Nucleus accumbens (tissue), 56 donors: Measurements from ENCODE around the gene SMIM8.

Source experiments
- DNase-seq, 56 donors: peaks; one replicate each; lab custom pipeline; 2025; lab: John Stamatoyannopoulos, UW

Gene SMIM8

DNA sequence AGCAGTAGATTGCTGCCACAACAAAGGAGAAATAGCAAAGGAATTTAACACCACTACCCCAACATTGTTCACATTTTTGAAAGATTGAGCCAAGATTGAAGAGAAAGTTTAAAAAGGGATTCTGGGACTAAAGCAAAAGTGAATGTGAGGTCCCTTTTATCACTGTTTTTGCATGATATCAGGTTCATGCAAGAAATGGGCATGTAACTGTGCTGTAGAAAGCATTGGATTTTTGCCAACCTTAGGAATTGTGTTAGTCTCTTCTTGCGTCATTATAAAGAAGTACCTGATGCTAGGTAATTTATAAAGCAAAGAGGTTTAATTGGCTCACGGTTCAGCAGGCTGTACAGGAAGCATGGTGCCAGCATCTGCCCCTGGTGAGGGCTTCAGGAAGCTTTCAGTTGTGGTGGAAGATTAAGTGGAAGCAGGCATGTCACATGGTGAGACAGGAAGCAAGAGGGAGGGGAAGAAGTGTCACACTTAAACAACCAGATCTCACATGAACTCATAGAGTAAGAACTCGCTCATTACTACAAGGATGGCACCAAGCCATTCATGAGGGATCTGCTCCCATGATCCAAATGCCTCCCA lies 11.3 kb downstream of the SMIM8 start:
- no peak for DNase-seq

- no peak for DNase-seq
Observed at GRCh38 chr6:87334683-87335082, 12.3 kb downstream of the SMIM8 start.

DNA sequence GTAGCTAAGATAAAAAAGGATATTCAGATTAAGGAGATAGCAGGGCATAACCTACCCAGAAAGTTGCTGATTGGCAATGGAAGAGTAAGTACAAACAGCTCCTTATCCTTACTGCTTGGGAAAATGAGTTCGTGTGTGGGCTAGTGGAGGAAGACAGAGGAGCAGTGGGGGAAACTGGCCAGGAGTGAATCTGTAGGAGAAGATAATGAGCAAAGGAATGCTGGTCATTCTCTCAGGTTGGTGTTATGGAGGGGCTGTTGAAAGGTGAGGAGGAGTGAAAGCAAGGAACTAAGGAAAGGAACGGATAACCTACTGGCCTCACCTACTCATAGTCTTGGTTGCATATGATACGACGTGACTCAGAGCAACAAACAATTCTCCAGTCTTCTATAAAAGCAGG lies 14.0 kb downstream of the SMIM8 start:
- no peak for DNase-seq

DNA sequence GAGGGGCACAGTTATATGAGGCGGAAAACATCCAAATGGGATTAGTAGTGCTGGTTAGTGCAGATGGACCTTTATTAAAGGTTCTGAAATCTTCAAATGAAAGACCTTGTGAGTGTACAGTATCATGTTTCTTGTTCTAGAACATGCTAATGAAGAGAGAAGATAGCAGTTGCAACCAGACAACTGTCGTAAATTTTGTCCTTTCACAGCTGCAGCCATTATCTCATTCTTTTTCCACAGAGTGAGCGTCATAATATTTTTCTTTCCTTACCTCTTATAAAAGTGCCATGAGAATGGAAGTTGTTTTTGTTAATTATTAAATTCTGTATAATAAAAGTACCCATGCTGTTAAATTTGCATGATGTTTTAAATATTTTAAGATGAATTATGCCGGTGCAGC lies 17.8 kb downstream of the SMIM8 start:
- DNase-seq: no peak

GRCh38 chr6:87341158-87341557 lies 18.8 kb downstream of the SMIM8 start:
- no peak for DNase-seq

DNA sequence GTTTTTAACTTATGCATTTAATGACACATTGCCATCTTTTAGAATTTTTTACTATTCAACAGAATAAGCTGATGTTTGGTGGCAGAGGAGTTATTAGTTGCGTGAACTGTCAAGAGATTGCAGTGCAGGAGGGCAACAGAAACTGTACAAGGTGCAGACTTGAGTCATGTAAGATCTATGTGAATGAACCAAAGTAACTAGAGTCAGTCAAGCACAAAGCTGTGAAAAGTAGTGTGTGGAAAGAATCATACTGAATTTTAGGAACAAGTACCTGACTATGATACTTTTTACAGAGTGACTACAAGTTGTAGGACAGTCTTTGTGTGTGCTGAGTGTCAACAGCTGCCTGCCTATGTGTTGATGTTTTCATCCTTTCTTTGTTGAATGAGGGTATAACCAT lies 19.5 kb downstream of the SMIM8 start:
- DNase-seq: no peak

DNA sequence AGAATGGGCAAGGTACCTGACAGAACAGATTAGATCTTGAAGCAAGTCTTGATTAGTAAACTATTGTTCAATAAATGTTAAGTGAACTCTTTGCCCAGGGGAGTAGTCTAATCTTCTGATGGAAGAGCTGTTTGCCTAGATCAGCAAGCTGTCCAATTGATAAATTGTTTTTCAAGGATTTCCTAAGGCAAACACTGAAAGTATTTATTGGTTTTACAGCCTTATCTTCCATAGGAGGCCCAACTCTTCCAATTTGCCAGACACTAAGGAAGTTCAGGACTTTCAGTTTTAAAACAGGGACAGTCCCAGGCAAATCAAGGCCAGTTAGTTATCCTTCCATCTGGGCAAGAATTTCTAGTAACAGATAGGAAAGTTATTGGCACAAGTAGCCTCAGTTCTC lies 20.4 kb downstream of the SMIM8 start:
- no peak for DNase-seq

GRCh38 chr6:87344731-87345130 lies 22.3 kb downstream of the SMIM8 start, which contains the start of gene C6orf163:
C6orf163 (plus strand) TSS chr6:87344813; CDS start chr6:87345100, 287 bp downstream.
- DNase-seq: no peak

GRCh38 chr6:87346700-87347099 lies 24.3 kb downstream of the SMIM8 start:
- no peak for DNase-seq

DNA sequence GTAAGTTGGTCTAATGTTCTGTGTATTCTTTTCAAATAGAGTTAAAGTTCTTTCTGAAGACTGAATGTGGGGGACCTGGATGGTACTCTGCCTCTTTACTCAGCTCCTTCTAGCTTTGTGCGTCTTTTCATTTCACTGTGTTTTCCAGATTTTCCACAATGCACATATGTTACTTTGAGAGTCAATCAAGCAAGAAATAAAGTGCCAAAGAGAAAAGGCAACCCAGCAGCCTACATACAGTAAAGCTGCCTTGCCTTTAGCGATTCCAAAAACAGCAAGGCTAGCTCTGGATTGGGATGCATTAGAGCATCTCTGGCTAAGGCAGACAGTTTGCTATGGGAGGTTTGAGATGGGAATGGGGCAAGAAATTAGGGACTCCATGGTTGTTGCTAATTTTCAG lies 27.5 kb downstream of the SMIM8 start:
- no peak for DNase-seq

DNA sequence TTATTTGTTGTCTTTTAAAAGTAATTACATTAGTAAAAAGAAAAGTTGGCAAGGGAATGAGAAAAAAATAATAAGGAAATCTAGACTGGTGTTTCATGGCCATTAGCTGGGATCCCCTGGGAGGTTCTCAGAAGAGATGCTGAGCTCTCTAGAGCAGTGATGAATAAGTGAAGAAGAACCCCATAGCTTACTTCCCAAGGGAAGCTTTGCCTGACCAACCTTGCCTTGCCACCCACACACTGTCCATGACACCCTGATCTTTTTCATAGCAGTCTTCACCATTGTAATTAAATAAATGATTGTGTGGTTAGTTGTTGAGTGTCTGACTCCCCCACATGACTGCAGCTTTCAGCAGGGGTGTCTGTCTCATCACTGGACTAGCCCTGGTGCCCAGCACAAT lies 28.1 kb downstream of the SMIM8 start:
- DNase-seq: no peak

GRCh38 chr6:87351583-87351982 lies 29.2 kb downstream of the SMIM8 start:
- no peak for DNase-seq

DNA sequence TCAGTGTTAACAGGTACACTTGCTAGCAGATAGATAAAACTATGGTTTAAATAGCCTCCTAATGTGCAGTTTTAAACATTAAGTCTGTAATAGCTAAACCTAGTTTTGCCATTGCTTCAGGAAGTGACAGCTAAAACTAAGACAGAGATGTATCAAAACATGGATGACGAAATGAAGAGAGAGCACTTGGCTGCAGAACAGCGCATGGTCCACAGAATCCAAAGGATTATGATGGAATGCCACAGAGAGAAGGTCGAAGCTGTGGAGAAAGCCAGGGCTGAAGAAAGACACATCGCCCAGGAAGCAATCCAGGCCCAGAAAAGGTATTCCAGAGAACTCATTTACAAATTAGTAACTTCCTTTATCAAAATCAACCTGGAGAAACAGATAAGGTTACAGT lies 33.8 kb downstream of the SMIM8 start:
- no peak for DNase-seq

GRCh38 chr6:87357479-87358196 lies 35.2 kb downstream of the SMIM8 start:
- no peak for DNase-seq

GRCh38 chr6:87364602-87365252 lies 42.3 kb downstream of the SMIM8 start:
- DNase-seq: no peak

- DNase-seq: no peak
Observed at GRCh38 chr6:87366072-87366827, 43.9 kb downstream of the SMIM8 start.

- DNase-seq: no peak
Observed at GRCh38 chr6:87366899-87367298, 44.5 kb downstream of the SMIM8 start.

GRCh38 chr6:87373377-87373776 lies 51.0 kb downstream of the SMIM8 start:
- DNase-seq: no peak

GRCh38 chr6:87375315-87375714 lies 52.9 kb downstream of the SMIM8 start:
- no peak for DNase-seq

DNA sequence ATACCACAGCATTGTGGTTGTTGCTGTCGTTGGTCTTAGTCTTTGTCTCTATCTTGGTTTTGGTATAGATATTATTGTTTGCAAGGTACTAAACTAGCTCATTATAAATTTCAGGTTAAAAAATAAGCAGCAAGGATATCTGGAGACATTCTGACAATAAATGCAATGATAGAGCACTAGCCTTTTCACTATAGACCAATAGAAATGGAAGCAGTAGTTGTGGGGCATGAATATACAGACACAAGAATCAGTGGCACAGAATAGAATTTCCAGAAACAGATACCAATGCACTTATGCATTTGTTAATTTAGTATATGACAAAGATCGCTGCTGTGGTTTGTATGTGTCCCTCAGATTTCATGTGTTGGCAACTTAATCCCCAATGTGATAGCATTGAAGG lies 54.3 kb downstream of the SMIM8 start:
- DNase-seq: no peak

GRCh38 chr6:87378947-87379346 lies 56.6 kb downstream of the SMIM8 start:
- no peak for DNase-seq
